GM13977 (cell line): ENCODE data around the gene C16orf74.
A peak's percentile ranks its signal among the peaks of the same experiment; 100 is the strongest.

Experiments
- DNase-seq: peaks from one replicate; pipeline ENCODE4 v3.0.0; 2012; ENCODE audit warnings: low spot score
- CTCF ChIP-seq: IDR thresholded peaks from 2 replicates; pipeline ENCODE4 v1.5.1; 2012; ENCODE audit warnings: mild to moderate bottlenecking, control low read depth; ENCODE audit not compliant: insufficient read depth; ENCODE audit errors: extremely low read depth, missing control alignments
- in situ Hi-C: fragments of 300-500 bp; cut with MboI; formaldehyde crosslinking; loops from one replicate; pipeline ENCODE4 v1.12.0; 2022; ENCODE audit warnings: low sequenced_read_pairs, low pct_unique_long_range_greater_than_20kb, mixed read lengths, inconsistent platforms; ENCODE audit not compliant: unreplicated experiment

C16orf74 gene

DNA sequence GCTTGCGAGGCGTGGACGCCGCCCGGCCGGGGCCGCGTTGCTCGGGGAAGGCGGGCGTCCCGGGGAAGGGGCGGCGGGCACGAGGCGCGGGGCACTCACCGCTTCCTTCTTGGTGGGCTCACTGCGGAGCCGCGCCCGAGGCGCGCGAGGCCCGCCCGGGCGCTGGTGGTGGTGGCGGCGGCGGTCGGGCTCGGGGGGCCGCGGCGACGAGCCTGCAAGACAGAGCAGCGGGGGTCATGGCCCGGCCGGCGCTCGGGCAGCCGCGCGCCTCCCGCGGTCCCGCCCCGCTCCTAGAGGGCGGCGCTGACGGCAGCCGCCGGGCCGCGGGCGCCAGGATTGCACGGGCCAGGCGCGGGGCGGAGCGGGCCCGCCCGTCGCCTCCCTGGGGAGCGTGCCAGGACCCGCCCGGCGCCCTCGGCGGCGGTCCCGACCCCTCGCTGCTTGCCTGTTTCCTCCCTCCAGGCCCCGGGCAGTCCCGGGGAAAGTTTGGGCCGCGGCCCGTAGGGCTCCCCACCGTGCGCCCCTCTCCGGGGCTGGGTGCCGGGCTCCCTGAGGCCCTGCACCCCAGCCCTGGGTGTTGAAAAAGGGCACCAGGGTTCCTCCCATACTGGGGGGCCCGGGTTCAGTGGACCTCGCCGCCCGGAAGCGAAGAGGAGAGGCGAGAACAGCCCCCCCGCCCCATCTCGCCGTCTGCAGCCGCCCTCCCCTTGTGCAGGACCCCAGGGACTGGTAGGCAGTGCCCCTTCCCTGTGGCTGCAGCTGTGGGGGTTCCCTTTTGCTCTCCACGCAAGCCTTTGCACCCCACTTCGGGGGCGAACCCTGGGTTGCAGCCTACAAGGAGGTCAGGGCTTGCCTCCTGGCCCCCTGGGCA is at the start of gene C16orf74:
C16orf74 (minus strand) TSS at position 270 of the 871 bp plus-strand sequence. CDS start 15,879 bp downstream, outside the sequence.
- in situ Hi-C loops, result no loop called here
- DNase-seq, result peak; percentile 82
- TF ChIP-seq CTCF, result no peak

- in situ Hi-C loops, result loop anchor here (25.0 kb wide), 1 partner anchor 712 kb away; the partner anchor contains the start of gene FOXF1
- no peak for DNase-seq
- TF ChIP-seq CTCF, result no peak
These were observed 49.4 kb upstream of the C16orf74 start for GRCh38 chr16:85800321-85800669.

GRCh38 chr16:85799497-85800320 is 48.8 kb upstream of the C16orf74 start, which contains the start of the genes COX4I1 and EMC8:
Gene COX4I1, plus strand, starts transcription at chr16:85799695. Its CDS starts 1,511 bp downstream, at chr16:85801206.
Gene EMC8, minus strand, starts transcription at chr16:85799544. Its CDS starts 249 bp downstream, at chr16:85799295.
- in situ Hi-C loops, result loop anchor here (25.0 kb wide), 1 partner anchor 713 kb away; the partner anchor contains the start of gene FOXF1
- no peak for TF ChIP-seq CTCF
- peak; percentile 98 for DNase-seq

DNA sequence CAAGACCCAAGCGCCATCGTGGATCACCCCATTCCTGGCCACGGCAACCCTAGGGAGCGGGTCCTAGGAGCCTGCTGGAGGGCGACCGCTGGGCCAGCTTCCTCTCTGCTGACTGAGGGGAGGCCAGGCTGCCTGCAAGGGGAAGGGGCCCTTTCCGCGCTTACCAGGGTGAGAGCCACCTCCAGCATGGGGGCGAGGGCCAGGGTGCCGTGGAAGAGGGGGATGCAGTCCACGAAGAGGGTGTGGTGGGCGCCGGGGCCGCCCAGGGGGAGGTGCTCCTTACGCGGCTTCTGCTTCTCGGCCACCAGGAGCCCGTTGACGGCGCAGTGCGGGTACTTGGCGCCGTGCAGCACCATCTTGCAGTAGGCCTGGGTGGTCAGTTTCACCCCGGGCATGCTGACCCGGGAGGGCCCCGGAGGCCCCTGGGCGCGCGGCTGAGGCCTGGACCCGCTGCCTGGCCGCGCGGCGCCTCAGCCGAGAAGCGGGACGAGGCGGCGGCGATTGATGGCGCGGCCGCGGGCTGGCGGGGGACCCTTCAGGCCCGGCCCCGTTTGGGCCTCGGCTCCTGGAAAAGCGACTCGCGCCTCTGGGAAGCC is 48.1 kb upstream of the C16orf74 start:
- in situ Hi-C loops, result no loop called here
- TF ChIP-seq CTCF, result no peak
- DNase-seq, result peak; percentile 77

- in situ Hi-C loops, result no loop called here
- TF ChIP-seq CTCF, result no peak
- DNase-seq, result no peak
These were observed 47.4 kb upstream of the C16orf74 start for GRCh38 chr16:85798283-85798776.

GRCh38 chr16:85796599-85796998 is 45.7 kb upstream of the C16orf74 start:
- in situ Hi-C loops, result no loop called here
- DNase-seq, result no peak
- TF ChIP-seq CTCF, result no peak
